Measurements from ENCODE around the gene ADI1.

Gene ADI1, protein sequence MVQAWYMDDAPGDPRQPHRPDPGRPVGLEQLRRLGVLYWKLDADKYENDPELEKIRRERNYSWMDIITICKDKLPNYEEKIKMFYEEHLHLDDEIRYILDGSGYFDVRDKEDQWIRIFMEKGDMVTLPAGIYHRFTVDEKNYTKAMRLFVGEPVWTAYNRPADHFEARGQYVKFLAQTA

DNA sequence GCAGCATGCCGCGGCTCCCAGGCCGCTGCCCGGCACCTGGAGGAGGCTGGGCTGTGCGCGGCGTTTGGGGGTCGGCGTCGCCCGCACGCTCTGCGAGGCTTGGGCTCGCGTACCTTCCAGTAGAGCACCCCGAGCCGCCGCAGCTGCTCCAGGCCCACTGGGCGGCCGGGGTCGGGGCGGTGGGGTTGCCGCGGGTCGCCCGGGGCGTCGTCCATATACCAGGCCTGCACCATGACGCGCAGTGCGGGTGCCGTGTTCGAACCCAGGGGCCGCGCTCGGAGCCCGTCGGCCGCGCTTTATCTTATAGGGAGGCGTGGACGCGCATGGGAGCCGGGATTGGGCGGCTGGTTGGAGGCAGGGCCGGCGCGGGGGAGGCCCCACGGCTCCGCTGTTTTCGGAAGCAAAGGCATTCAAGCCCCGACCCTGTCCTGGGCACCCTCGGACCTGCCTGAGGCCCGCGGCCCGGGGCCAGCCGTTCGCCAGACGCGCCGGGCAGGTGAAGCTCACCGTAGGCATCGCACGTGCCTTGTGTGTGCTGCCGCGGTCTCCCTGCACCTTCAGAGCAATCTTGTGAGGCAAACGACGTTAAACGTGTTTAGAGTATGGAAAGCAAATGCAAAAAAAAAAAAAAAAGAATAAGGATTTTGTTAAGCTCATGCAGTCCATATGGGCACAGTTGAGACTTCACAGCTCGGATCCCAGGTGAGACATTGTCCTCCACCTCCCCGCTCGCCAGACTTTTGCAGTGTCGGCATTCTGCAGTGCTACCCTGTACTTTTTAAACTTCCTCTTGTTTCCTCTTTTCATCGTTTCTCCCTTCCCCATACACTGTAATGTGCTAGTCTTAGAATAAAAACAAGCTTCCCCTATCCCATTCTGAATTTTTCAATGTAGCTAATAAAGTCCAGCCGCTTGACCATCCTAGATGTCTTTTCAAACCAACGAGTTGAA, at the start of gene ADI1:
Gene ADI1 (minus strand): TSS at position 277 of the 951 bp plus-strand sequence. CDS start 44 bp downstream, at position 233.
- DNase-seq, result peak; percentile 81

DNA sequence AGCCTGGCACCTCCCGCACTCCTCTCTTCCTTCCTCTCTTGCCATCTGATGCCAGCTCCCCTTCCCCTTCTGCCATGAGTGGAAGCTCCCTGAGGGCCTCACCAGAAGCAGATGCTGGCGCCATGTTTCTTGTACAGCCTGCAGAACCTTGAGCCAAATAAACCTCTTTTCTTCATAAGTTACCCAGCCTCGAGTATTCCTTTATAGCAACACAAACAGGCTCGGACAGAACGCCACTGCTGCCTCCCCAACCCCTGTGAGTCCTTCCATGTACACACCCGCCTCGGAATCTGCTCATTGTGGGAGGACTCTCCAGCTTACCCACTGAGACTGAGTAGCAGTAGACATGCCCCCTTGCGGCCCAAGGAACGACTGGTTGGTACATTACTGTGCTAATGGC, 47.5 kb upstream of the ADI1 start:
- DNase-seq, result no peak

DNA sequence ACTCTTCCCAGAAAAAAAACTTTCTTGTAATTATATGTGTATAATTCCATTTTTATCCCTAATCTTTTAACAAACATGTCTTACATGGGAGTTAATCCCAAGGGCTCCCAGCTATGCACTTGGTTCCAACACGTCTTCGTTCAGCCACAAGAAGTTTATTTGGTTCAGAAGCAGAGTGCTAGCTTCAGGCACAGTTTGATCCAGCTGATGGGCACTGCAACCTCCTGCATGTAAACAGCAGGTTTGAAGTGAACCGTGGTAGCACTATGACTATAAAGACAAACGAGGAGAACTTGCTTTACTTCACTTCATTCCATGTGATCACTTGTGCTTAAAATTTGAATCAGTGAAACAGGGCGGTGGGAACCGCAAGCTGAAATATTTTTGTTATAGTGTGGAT, 45.8 kb upstream of the ADI1 start:
- DNase-seq, result no peak

DNA sequence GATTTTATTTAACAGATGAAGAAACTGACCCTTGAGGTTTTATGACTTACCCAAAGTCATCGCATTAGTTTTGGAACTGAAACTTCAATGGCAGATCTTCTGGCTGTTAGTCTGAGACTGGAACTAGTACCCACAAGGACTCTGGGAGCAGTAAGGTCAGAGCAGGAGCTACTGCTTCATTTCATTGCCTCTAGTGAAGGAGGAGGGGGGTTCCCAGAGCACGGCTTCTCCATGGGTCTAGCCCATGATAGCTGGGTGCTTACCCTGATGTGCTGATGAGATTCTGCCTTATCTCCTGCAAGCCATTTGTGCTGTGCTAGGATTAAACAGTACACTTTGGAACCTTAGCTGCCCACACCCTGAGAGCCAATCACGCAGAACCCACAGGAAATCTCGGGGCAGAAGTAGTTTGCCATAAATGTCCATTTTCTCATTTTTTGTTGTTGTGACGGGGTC, 44.2 kb upstream of the ADI1 start:
- DNase-seq, result no peak

DNA sequence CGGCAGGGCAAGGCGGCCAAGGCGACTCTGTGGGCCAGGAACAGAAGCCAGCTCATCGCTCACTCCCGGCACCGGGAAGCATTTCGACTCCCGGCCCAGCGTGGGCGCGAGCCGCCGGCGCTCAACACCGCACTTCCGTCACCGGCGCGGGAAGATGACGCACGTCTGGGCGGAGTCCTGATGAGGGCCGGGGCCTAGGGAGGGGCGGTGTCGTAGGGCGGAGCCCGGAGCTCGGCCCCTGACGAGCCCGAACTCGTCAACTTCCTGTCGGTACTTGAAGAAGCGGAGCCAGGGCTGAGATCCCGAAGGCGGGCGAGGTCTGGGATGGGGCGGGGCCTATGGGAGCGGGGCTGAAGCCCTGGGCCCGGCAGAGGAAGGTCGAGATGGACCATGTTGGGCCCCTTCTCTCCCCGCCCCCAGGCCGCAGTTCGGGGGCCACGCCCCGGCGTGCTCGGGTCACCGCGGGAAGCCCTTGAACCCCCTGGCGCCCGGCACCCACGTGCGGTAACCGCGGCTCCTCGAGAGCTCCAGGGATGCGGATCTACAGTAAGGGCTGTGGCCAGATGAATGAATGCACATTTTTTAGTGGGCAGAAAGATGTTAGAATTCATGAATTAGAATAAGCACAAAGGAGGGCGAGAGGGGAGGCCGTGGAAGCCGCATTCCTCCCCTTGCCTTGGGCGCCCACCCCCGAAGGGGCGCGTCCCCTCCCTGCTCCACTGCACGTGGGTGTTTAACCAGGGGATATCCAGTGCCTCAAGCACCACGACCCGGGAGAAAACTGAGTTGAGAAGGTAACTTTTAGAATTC, 39.1 kb upstream of the ADI1 start, which contains the start of gene RNASEH1:
Gene RNASEH1 (minus strand): TSS at position 129 of the 810 bp plus-strand sequence. CDS start 73 bp downstream, at position 56.
- DNase-seq, result peak; percentile 100

DNA sequence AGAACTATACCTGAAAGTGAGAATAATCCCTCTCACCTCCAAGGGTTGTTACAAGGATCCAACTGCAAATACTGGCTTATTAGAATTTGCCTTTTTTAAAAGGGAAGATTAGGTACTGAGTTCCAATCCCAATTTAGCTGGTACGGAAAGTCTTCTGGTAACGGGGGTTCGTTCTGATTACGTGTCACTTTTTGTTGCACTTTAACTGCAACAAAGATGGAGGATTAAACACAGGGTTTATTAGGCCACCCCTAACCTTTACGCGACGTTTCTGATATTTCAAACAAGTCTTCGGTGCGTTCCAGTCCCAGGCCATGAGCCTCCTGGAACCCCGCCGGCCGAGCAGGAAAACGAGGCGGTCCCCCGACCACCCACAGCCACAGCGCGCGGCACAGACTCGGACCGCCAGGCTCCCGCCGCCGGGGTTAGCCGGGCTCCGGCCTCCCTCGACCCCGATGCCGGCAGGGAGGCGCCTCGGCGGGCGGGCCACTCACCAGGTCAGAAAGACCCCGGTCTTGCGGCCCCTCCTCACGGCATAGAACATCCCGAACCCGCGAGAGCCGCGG, 38.4 kb upstream of the ADI1 start:
- peak; percentile 14 for DNase-seq

DNA sequence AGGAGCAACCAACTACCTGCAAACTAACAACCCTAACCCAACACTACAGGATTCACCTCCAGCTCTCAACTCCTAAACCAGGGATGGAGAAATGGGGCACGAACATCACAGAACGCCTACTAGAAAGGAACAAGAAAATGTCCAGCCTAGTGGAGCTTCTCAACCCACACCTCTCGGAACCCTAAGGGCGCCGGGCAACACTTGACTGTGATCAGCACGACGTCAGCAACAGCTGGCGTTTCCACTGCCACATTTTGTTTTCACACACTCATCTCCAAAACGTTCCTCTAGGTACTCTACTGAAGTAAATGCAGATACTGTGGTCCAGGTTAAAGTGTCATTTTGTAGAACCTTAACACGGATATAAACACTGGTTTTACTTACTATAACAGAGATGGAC, 34.6 kb upstream of the ADI1 start:
- DNase-seq, result no peak

DNA sequence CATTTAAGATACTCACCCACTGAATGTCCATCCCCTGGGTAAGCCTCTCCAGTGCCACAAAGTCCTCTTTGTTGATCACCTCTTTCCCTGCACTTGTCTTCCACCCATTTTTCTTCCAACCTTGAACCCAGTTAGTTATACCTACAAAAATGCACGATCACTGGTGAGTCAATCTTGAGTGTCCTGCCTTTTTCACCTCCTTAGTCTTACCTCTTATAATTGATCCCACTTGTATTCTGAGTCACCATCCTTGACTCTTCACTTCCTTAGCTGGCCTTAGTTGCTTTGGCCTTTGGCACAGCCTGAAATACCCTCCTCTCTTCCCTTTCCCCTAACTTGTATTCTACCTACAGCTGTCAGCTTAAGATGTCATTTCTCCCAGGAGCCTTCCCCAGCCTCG, 28.6 kb upstream of the ADI1 start:
- no peak for DNase-seq

DNA sequence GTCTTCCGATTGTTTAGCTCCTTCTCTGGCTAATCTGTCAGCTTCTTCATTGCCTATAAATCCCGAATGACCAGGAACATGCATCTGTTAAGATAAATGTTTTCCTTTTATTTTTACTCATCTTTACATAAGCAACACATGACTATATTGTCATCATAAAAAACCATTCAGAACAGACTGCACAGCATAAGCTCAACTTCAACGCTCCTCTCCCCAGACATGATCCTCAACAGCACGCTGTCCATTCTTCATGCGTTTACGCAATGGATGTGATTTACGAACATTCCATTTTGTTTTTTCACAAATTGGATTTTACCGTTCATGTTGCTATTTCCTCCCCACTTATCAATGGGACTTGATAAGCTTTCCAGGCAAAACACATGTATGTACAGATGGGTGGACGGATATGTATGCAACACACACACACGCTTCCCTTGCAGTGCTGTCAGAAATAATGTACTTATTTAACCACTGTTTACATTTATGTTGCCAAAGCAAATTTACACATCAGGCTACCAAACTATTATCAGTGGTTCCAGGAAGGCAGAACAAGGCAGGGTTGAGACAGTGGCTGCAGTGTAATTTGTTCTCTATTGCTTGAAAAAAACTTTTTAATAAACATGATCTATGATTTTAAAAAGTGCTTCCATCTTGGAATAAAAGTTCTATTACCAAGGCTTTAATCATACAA, 26.6 kb upstream of the ADI1 start:
- DNase-seq, result no peak

DNA sequence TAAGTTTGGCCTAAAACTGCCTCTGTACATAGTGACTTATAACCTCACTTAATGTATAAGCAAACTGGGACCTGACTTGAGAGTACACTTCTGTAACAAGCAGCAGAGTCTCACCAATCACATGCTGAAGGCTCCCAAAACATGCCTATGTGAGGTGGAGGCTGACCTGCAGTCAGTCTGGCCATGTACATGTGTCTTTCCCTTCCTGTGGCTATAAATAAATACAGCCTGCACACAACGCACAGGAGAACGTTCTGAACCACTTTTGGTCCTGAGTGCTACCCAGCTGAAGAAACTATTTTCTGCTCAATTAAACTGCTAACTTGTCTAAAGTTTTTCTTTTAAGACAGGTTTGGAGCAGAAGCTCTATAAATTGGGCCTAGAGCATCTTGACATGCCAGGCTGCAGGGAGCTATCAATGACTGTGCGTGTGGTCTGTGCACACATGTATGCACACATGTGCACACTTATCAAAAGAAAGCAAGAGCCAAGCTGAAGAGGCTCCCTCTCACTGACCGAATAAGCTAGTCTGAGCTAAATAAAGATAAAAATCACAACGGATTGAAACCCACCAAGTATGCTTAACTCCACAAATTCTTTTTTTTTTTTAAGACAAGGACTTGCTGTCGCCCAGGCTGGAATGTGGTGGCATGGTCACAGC, 23.8 kb upstream of the ADI1 start:
- no peak for DNase-seq

DNA sequence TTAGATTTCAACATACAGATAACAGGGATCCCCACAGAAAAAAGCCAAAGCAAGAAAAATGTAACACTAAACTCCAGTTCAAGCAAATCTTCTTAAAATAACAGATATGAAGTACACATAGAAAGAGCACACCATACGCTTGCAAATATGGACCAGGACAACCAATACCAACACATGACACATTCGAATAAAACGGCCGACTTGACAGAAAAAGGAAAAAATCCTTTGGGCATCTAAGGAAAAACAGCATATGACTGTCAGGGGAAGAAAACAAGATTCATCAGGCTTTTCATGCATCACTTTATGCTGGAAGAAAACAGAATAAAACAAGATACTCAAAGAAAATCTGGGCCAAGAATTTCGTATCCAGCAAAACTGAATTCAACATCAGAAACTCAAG, 22.8 kb upstream of the ADI1 start:
- no peak for DNase-seq

DNA sequence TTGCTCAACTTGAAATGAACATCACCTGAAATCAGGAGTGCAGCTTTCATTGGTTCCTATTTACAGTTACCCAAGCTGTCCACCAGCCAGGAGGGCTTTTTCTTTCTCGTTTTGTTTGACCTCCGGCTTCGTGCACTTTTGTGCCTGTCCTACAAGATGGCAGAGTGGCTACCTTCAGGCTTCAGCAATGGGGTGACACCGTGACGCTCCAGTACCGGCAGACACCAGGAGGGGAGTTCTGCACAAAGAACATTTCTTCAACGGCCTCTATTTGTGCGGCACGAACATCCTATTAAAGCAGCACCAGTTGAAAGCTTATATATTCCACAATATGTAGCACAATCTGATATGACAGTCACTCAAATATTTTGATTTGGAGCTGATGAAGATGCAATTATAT, 20.5 kb upstream of the ADI1 start:
- no peak for DNase-seq

DNA sequence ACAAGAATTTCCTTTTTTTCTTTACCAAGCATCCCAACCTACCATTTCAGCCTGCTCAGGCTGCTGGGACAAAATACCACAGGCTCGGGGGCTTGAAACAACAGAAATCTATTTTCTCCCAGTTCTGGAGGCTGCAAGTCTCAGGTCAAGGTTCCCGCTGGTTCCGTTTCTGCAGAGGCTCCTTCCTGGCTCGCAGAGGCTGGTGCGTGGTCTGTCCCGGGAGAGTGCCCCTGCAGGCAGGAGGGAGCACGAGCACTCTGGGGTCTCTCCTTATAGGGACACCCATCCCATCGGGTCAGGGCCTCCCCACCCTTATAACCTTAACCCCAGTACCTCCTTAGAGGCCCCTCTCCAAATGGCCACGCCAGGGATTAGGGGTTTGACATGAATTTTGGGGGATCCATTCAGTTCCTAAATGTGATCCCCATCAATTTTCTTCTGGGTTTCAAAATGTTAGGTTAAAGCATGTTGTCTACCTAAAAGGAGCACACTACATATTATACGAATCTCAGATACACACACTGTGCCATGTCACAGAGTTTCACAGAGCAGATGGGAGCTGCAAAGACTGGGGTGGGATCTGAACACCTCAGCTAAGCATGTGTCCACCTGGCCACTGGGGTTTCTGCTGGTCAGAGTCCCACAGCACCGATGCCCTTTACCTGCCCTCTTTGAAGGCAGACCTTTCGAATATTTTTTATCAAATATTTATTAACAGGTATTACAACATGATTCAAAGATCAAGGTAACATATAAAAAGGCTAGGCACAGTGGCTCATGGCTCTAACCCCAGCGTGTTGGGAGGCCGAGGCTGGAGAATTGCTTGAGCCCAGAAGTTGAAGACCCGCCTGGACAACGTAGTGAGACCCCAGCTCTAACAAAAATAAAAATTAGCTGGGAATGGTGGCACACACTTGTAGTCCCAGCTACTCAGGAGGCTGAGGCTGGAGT, 17.6 kb upstream of the ADI1 start:
- peak; percentile 32 for DNase-seq

DNA sequence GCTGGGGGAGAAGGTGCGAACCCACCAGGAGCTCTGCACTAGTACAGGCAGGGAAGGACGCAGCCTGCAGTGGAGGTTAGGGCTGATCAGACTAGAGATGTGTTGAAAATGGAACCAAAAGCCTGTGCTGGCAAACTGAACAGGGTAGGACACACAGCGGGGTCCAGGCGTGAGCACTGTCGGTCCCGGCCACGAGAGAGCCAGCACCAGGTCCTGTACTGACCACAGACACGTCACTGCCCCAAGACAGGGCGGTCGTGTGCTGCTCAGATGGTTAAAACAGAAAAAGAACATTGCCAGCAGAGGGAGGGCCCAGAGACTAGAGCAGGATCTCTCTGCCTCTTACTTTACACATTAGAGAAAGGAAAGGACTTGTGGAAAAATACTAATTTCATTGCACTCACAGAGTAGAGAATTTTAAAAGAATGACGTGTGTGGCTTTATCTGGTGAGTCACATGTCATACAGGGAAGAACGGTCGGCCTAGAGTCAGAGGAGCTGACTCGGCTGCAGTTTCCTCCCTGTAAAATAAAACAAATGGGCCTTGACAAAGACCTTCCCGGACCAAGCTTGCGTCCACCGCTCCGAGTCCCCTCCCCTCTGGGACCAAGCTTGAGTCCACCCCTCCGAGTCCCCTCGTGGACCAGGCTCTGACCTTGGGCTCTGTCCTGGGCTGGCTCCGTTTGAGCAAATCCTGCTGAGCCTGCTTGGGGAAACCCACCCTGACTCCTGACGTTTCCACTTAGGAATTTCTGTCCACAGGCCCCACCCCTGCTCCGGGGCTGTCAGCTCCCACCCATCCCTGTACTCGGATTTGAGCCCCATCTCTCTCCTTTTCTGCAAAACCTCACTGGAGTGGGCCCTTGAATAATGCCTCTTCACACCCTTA, 16.7 kb upstream of the ADI1 start:
- DNase-seq, result peak; percentile 37

DNA sequence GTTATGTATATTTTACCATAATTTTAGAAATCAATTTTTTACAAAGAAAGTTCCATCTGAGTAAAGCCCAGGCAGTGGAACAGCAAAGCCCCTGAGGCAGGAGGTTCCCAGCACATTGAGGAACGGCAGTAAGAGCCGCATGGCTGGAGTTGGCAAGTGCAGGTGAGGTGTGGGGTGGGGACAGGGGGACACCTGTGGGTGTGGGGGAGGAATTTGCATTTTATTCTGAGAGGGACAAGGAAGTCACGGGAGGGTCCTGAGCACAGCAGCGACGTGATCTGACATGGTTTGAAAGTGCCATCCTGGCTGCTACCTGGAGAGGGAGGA, 16.1 kb upstream of the ADI1 start:
- DNase-seq, result no peak

DNA sequence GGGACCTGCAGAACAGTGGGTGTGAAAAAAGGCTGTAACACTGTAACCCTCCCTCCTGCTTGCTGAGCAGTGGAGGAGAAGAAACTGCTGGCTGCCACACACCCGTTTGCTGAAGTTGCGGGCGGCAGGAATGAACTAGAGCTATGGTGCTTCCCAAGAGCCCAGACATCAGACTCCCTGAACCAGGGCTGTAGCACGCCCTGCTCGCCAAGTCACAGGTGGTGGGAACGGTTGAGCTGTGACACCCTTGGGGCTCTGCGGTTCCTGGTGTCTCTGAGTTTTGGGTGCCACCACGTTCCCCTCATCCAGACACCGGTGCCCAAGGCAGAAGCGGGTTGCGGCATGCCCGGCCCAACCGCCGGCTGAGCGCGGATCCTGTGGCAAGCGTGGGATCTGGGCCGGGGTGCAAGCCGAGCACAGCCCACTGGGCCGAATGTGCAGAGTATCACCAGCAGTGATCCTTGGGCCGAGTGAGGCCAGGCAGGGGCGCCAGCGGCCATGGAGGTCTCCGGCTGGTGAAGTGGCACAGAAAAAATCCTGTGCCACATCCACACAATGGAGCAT, 15.0 kb upstream of the ADI1 start:
- no peak for DNase-seq

DNA sequence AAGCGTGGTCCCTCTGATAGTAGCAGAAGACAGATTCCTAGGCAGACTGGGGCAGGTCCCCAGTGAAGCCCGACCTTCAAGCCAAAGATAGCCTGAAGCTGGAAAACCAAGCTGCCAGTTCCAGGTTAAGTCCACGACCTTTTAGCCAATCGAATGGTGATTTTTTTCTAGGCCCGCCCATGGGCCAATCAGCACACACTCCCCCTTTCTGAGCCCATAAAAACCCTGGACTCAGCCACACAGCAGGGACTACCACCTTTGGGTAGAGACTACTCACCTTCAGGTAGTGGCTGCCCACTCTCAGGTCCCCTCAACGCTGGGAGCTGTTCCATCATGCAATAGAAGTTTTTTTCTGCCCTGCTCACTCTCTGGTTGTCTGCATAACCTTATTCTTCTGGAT, 14.5 kb upstream of the ADI1 start:
- DNase-seq, result no peak

DNA sequence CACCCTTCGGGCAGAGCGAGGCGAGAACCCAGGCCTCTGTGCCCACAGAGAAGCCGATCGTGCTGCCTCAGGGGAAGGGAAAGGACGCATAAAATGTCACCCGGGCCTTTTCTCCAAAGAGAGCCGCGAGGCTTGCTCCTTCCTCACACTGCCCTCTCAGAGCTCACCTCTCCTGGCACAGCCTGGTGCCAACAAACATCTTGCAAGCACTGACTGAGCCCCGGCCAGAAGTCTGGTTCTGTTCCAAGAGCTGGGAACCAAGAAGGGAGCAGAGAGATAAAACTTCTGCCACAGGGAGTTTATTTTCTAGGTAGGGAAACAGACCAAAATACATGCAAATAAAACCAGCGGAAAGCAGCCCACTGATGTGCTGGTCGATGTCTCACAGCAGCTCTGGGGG, 13.6 kb upstream of the ADI1 start:
- DNase-seq, result no peak

DNA sequence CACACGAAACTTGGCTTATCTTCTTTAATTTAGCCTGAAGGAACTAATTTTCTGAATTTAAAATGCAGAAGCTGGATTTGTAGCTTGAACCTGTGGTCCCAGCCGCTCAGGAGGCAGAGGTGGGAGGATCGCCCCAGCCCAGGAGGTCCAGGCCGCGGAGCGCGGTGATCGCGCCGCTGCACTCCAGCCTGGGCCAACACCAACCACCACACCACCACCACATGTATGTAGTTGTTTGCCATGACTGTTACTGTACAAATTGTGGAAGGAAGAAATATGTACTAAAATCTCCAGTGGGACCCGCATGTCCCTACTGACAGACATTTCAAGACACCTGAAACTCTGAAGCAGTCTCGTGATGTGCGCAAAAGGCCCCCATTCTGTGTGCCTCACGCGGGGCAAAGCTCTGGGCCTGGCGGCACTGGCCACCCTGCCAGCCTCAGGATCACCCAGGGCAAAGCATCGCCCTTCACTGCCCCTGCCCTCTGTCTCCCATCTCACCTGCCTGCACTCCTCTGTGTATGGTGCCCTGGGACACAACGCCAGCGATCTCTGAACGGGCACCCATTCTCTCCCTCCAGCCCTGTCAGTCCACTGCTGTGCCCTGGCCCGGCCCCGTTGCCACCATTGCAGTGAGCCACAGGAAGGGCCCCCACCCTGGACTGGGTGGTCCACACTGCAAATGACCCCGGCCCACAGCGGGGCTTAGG, 10.1 kb upstream of the ADI1 start:
- no peak for DNase-seq

Measured in inflammatory macrophage treated with lipopolysaccharide for 4 hours (primary cell).